ENCODE data around the gene FBXL20.

DNA sequence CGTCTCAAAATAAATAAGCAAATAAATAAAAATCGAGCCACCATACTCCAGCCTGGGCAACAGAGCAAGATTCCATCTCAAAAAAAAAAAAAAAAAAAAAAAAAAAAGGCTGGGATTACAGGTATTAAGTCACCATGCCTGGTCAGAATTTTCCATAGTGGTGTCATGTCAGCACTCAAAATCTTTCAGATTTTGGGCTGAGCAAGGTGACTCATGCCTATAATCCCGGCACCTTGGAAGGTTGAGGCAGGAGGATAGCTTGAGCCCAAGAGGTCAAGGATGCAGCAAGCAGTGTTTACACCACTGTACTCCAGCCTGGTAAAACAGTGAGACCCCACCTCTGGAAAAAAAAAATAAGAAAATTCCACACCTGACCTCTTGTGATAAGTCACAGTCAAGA lies 52.2 kb downstream of the FBXL20 start:
- TF ChIP-seq, protein P1, sequence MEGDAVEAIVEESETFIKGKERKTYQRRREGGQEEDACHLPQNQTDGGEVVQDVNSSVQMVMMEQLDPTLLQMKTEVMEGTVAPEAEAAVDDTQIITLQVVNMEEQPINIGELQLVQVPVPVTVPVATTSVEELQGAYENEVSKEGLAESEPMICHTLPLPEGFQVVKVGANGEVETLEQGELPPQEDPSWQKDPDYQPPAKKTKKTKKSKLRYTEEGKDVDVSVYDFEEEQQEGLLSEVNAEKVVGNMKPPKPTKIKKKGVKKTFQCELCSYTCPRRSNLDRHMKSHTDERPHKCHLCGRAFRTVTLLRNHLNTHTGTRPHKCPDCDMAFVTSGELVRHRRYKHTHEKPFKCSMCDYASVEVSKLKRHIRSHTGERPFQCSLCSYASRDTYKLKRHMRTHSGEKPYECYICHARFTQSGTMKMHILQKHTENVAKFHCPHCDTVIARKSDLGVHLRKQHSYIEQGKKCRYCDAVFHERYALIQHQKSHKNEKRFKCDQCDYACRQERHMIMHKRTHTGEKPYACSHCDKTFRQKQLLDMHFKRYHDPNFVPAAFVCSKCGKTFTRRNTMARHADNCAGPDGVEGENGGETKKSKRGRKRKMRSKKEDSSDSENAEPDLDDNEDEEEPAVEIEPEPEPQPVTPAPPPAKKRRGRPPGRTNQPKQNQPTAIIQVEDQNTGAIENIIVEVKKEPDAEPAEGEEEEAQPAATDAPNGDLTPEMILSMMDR (IDR thresholded peaks at IDR 0.05) = no peak
- no peak for TF ChIP-seq POLR2A (IDR thresholded peaks at IDR 0.05)
